HCT116 (cell line): ENCODE results near the gene ESAM. TPM values are rescaled to one million over a fixed set of nuclear protein-coding genes. Genes with fewer than 3 reads are reported as not detected.

Source experiments
- ATAC-seq: fragments of 200-7000 bp; cut with Tn5 transposase; 2 replicates; pipeline ENCODE4 v1.9.1; 2020; ENCODE audit warnings: mild to moderate bottlenecking, moderate library complexity
- BruUV-seq: library from RNA; stranded (reverse); fragments of 400-500 nt; replicated peaks from 2 replicates; lab custom pipeline; 2021; lab: Mats Ljungman, UMichigan
- CTCF ChIA-PET: fragments of 300-600 bp; sonication (Branson Sonifier 250); formaldehyde crosslinking; loops from one replicate; lab custom pipeline; 2021; ENCODE audit warnings: antibody characterized with exemption; lab: Charles Lee
- POLR2A ChIA-PET: fragments of 300-600, 350-600 bp; sonication (Branson Sonifier 250); formaldehyde crosslinking; loops from one replicate; lab custom pipeline; 2021; ENCODE audit warnings: antibody characterized with exemption; lab: Charles Lee
- RAD21 ChIA-PET, 2 experiments: fragments of 300-600 bp; sonication (Branson Sonifier 250); formaldehyde crosslinking; loops; one replicate each; lab custom pipeline; 2023; ENCODE audit warnings: low total read pairs in 2 of 2; ENCODE audit not compliant: uncharacterized antibody in 2 of 2, unreplicated experiment in 2 of 2, low non-redundant PET in 1 of 2; lab: Charles Lee
- DNase-seq: peaks from one replicate; pipeline ENCODE4 v3.0.0-alpha.2; 2010; ENCODE audit warnings: low read depth, low spot score
- H2AFZ ChIP-seq: fragments of 200-600 bp; shearing (Covaris generic), sonication (generic); 2 replicates; pipeline ENCODE4 v1.6.1; 2017; ENCODE audit warnings: low read depth, mixed run types, mixed read lengths, antibody characterized with exemption, low read length; ENCODE audit not compliant: poor library complexity, severe bottlenecking
- H3K27ac ChIP-seq: 2 replicates; pipeline ENCODE4 v1.5.1; 2012; ENCODE audit warnings: low read depth, low read length
- H3K27me3 ChIP-seq: fragments of 200-600 bp; sonication (generic); 2 replicates; pipeline ENCODE4 v1.6.1; 2016; ENCODE audit warnings: mixed run types, low read length, mixed read lengths; ENCODE audit not compliant: insufficient read depth
- H3K36me3 ChIP-seq, 2 experiments: fragments of 200-500 bp in 1 of 2; fragments of 200-600 bp in 1 of 2; sonication (Bioruptor generic) in 1 of 2; sonication (generic) in 1 of 2; 2 replicates each; pipeline versions ENCODE4 v1.5.1 to v1.6.1; 2014 to 2016; ENCODE audit warnings: low read length in 2 of 2, inconsistent platforms in 1 of 2, mixed read lengths in 1 of 2, mixed run types in 1 of 2; ENCODE audit not compliant: insufficient read depth in 2 of 2, control insufficient read depth in 1 of 2
- H3K4me1 ChIP-seq, 2 experiments: fragments of 200-600 bp in 1 of 2; sonication (generic) in 1 of 2; 2 replicates each; pipeline versions ENCODE4 v1.5.1 to v1.6.1; 2012 to 2017; ENCODE audit warnings: low read length in 2 of 2, inconsistent platforms in 1 of 2, mild to moderate bottlenecking in 1 of 2, mixed read lengths in 1 of 2, mixed run types in 1 of 2, moderate library complexity in 1 of 2; ENCODE audit not compliant: insufficient read depth in 2 of 2, control insufficient read depth in 1 of 2
- H3K4me2 ChIP-seq: fragments of 200-600 bp; sonication (generic); 2 replicates; pipeline ENCODE4 v1.6.1; 2017; ENCODE audit warnings: mixed run types, low read length, mixed read lengths
- H3K4me3 ChIP-seq, 2 experiments: fragments of 200-600 bp in 1 of 2; sonication (generic) in 1 of 2; replicated peaks in 1 of 2; 2 replicates each; pipeline ENCODE4 v1.5.1; 2011 to 2016; ENCODE audit warnings: low read length in 2 of 2, control low read depth in 1 of 2, low read depth in 1 of 2, mild to moderate bottlenecking in 1 of 2, mixed read lengths in 1 of 2, mixed run types in 1 of 2
- H3K79me2 ChIP-seq: fragments of 200-600 bp; sonication (generic); 2 replicates; pipeline ENCODE4 v1.6.1; 2017; ENCODE audit warnings: mild to moderate bottlenecking, mixed run types, low read length, moderate library complexity, mixed read lengths; ENCODE audit not compliant: insufficient read depth
- H3K9ac ChIP-seq: fragments of 200-600 bp; sonication (generic); 2 replicates; pipeline ENCODE4 v1.6.1; 2016; ENCODE audit warnings: low read length, mixed read lengths
- H3K9me2 ChIP-seq: fragments of 200-600 bp; sonication (generic), shearing (Covaris generic); 2 replicates; pipeline ENCODE4 v1.6.1; 2017; ENCODE audit warnings: mixed run types, mild to moderate bottlenecking, moderate library complexity; ENCODE audit not compliant: insufficient read depth
- H3K9me3 ChIP-seq, 2 experiments: fragments of 200-500 bp in 1 of 2; fragments of 200-600 bp in 1 of 2; sonication (Bioruptor generic) in 1 of 2; sonication (generic) in 1 of 2; 2 replicates each; pipeline ENCODE4 v1.6.1; 2014 to 2017; ENCODE audit warnings: low read length in 2 of 2, mixed read lengths in 2 of 2, inconsistent platforms in 1 of 2, low read depth in 1 of 2, mild to moderate bottlenecking in 1 of 2, mixed run types in 1 of 2, moderate library complexity in 1 of 2; ENCODE audit not compliant: control insufficient read depth in 1 of 2, insufficient read depth in 1 of 2
- H4K20me1 ChIP-seq: fragments of 200-600 bp; sonication (generic), shearing (Covaris generic); 2 replicates; pipeline ENCODE4 v1.6.1; 2017; ENCODE audit warnings: mixed run types, mild to moderate bottlenecking, moderate library complexity; ENCODE audit not compliant: insufficient read depth
- EZH2phosphoT487 ChIP-seq: fragments of 200-600 bp; IDR thresholded peaks from 2 replicates; pipeline ENCODE4 v1.6.1; 2018; ENCODE audit warnings: antibody characterized with exemption, borderline replicate concordance
- SIN3A ChIP-seq: IDR thresholded peaks from 2 replicates; pipeline ENCODE4 v1.6.1; 2012; ENCODE audit warnings: low read depth
- SP1 ChIP-seq: IDR thresholded peaks from 2 replicates; pipeline ENCODE4 v1.6.1; 2012; ENCODE audit warnings: low read depth
- TCF7L2 ChIP-seq: IDR thresholded peaks from 2 replicates; pipeline ENCODE4 v1.7.0; 2011; ENCODE audit warnings: borderline replicate concordance, inconsistent platforms; ENCODE audit not compliant: insufficient read depth, insufficient read length; ENCODE audit errors: extremely low read depth
- intact Hi-C: fragments of 100-400 bp; cut with micrococcal nuclease; formaldehyde crosslinking; loops from 2 replicates; pipeline ENCODE4 v1.10.0; 2022
- total RNA-seq: library from RNA; stranded (reverse); gene quantifications from one replicate; pipeline ENCODE4 v1.2.1, GENCODE V29; 2021; ENCODE audit not compliant: unreplicated experiment
- TF ChIP-seq, protein P1 (sequence below): IDR thresholded peaks from 2 replicates; pipeline ENCODE4 v1.6.1; 2012
- TF ChIP-seq, protein P2 (sequence below): IDR thresholded peaks from 2 replicates; pipeline ENCODE4 v1.6.1; 2011; ENCODE audit warnings: mild to moderate bottlenecking, low read length, moderate library complexity; ENCODE audit not compliant: insufficient replicate concordance; ENCODE audit errors: extremely low read depth

The ESAM gene
- total RNA-seq, 1 experiment from 2014 or later, result 6.1 TPM

- TF ChIP-seq, protein P1, sequence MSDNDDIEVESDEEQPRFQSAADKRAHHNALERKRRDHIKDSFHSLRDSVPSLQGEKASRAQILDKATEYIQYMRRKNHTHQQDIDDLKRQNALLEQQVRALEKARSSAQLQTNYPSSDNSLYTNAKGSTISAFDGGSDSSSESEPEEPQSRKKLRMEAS, result peak; percentile 61
- TF ChIP-seq SP1, result no peak
- TF ChIP-seq SIN3A, result peak; percentile 85
- no peak for TF ChIP-seq EZH2phosphoT487
Observed at GRCh38 chr11:124800226-124800929, 38.3 kb upstream of the ESAM start, which contains the start of gene MSANTD2 (continued).

GRCh38 chr11:124799348-124800225, 37.5 kb upstream of the ESAM start:
- H3K4me3 ChIP-seq, result peak overlapping the region; percentile 73 to 75
- no peaks in the 10 kb centered on the region for H3K36me3 ChIP-seq
- intact Hi-C loops, result no loop called here
- H3K27ac ChIP-seq, result peak overlapping the region; percentile 74
- ATAC-seq (peak; percentile 54), DNase-seq (no peak)
- no peaks in the 10 kb centered on the region for H3K9me3 ChIP-seq
- no peaks in the 10 kb centered on the region for H4K20me1 ChIP-seq
- ChIA-PET CTCF (interaction anchor here (1.1 to 1.3 kb wide), 4 partner anchors 21 to 170 kb away, joined by 3 to 4 read pairs (median 4); no protein-coding TSS in a partner anchor), RAD21 (interaction anchor here in 1 of 2 experiments (0.6 kb wide), 1 partner anchor 31 kb away, joined by 3 read pairs; no protein-coding TSS in a partner anchor), POLR2A (no interaction called here)
- peak overlapping the region; percentile 78 for H3K4me2 ChIP-seq
- TF ChIP-seq, protein P2, sequence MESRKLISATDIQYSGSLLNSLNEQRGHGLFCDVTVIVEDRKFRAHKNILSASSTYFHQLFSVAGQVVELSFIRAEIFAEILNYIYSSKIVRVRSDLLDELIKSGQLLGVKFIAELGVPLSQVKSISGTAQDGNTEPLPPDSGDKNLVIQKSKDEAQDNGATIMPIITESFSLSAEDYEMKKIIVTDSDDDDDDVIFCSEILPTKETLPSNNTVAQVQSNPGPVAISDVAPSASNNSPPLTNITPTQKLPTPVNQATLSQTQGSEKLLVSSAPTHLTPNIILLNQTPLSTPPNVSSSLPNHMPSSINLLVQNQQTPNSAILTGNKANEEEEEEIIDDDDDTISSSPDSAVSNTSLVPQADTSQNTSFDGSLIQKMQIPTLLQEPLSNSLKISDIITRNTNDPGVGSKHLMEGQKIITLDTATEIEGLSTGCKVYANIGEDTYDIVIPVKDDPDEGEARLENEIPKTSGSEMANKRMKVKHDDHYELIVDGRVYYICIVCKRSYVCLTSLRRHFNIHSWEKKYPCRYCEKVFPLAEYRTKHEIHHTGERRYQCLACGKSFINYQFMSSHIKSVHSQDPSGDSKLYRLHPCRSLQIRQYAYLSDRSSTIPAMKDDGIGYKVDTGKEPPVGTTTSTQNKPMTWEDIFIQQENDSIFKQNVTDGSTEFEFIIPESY, result no peak
- peak; percentile 25 for TF ChIP-seq TCF7L2
- H3K4me1 ChIP-seq, result peaks cover 6 to 19% of the 10 kb centered on the region in 2 experiments; a peak in 3 of 4 replicates
- H3K9me2 ChIP-seq, result no peaks in the 10 kb centered on the region
- H3K9ac ChIP-seq, result peak overlapping the region; percentile 80
- BruUV-seq, result no TSS peak
- no peaks in the 10 kb centered on the region for H3K27me3 ChIP-seq
- no peak overlapping the region for H2AFZ ChIP-seq
- H3K79me2 ChIP-seq, result peaks cover 52% of the 10 kb centered on the region
